DMS 273 treated with DMSO at 0.1 percent for 48 hours (cell line): ENCODE results near the gene HLF.

Source experiments
- DNase-seq: peaks from one replicate; lab custom pipeline; 2025; lab: John Stamatoyannopoulos, UW

HLF gene

GRCh38 chr17:55332296-55333041 is 67.7 kb downstream of the HLF start:
- DNase-seq = no peak

- DNase-seq = no peak
These were observed 69.5 kb downstream of the HLF start for GRCh38 chr17:55334285-55334684.

- no peak for DNase-seq
These were observed 70.3 kb downstream of the HLF start for GRCh38 chr17:55334881-55335540.

- DNase-seq = no peak
These were observed 70.9 kb downstream of the HLF start for GRCh38 chr17:55335625-55336024.

GRCh38 chr17:55336426-55336825 is 71.7 kb downstream of the HLF start:
- no peak for DNase-seq

- DNase-seq = no peak
These were observed 75.4 kb downstream of the HLF start for GRCh38 chr17:55340176-55340575.

- DNase-seq = no peak
These were observed 75.9 kb downstream of the HLF start for GRCh38 chr17:55340686-55341085.

GRCh38 chr17:55341432-55341831 is 76.7 kb downstream of the HLF start:
- DNase-seq = no peak

GRCh38 chr17:55342800-55343585 is 78.2 kb downstream of the HLF start:
- no peak for DNase-seq

- DNase-seq = no peak
These were observed 79.2 kb downstream of the HLF start for GRCh38 chr17:55343900-55344513.

- no peak for DNase-seq
These were observed 79.8 kb downstream of the HLF start for GRCh38 chr17:55344514-55344997.

- DNase-seq = no peak
These were observed 80.4 kb downstream of the HLF start for GRCh38 chr17:55345132-55345531.

GRCh38 chr17:55346658-55347057 is 81.9 kb downstream of the HLF start:
- DNase-seq = no peak

- no peak for DNase-seq
These were observed 82.6 kb downstream of the HLF start for GRCh38 chr17:55347341-55347740.

- DNase-seq = peak; percentile 35
These were observed 84.1 kb downstream of the HLF start for GRCh38 chr17:55348749-55349354.

GRCh38 chr17:55350825-55351205 is 86.1 kb downstream of the HLF start:
- no peak for DNase-seq

GRCh38 chr17:55351226-55351625 is 86.5 kb downstream of the HLF start:
- no peak for DNase-seq

- DNase-seq = no peak
These were observed 89.2 kb downstream of the HLF start for GRCh38 chr17:55354010-55354409.

- no peak for DNase-seq
These were observed 90.2 kb downstream of the HLF start for GRCh38 chr17:55354941-55355340.

GRCh38 chr17:55356434-55357328 is 91.9 kb downstream of the HLF start:
- DNase-seq = peak; percentile 18

- DNase-seq = no peak
These were observed 96.2 kb downstream of the HLF start for GRCh38 chr17:55360971-55361370.
